ENCODE data around the gene CARD19.

The CARD19 gene

DNA sequence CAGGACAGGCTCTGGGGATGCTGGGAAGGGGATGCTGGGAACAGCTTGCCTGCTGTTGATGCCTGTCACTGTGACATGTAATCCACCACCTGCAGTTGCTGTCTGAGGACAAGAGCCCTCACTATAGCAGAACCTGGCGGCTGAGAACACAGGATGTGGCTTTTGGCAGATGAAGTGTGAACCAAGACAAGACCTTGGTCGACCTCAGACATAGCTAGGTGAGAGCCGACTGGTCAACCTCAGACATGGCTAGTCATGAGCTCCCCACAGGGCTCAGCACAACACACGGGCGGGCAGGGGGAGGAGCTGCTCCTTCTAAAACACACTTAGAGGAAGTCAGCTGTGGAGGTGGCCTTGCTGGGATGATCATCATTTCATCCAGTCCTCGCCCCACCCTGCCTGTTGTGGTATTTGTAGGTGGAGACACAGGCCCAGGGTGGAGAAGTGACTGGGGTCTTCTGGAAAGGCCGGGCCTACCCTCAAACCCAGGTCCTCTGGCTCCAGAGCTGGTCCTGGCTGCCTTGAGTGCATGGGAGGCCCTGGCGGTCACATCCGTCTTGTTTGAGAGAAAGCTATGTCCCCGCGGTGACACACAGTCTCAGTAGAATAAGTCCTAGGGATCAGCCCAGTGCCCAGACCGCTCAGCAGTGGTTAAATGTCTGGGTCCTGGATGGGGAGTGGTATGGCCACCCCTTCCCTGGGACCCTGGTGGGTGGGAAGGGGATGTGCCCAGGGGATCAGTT is 31.5 kb upstream of the CARD19 start:
- DNase-seq (ENCODE audit: low spot score): no peak

DNA sequence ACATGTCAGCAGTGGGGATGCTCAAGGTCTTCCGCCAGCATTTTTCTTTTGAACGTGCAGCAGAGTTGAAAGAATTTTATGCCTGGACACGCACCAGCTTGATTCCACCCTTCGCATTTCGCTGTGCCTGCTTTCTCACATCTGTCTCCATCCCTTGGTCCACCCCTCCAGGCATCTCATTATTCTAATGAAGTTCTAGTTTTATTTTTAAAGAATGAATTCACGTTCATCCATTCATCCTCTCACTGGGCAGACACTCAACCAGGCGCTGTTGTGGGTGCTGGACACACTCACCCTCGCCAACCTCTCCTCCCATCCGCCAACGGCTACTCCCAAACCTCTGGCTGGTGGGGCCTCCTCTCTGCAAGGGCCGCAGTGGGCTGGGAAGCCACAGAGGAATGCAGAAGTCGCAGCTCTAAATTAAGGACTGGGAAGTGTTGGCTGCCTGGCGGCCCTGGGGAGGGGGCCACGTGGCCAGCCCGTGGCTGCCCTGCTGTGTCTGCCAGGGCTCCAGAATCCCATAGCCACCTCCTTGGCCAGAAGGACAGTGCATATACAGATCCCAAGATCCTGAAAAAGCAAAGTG is 30.8 kb upstream of the CARD19 start:
- DNase-seq (ENCODE audit: low spot score): no peak

DNA sequence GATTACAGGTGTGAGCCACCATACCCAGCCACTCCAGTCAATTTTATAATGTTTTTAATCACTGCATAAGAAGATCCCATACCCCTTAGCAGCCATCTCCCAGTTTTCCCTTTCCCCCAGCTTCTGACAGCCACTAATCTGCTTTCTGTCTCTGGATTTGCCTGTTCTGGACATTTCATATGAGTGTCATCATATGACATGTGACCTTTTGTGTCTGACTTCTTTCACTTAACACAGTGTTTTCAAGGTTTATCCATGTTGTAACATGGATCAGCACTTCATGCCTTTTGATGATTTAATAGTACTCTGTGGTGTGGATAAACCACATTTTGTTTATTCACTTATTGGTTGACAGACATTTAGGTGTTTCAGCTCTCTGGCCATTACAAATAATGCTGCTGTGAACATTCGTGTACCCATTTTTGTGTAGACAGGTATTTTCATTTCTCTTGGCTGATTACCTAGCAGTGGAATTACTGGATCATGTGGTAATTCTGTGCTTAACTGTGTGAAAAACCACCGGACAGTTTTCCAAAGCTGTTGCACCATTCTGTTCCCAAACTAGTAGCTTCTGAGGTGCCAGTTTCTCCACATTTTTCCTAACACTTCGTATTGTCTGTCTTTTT is 28.9 kb upstream of the CARD19 start:
- DNase-seq (ENCODE audit: low spot score): no peak

DNA sequence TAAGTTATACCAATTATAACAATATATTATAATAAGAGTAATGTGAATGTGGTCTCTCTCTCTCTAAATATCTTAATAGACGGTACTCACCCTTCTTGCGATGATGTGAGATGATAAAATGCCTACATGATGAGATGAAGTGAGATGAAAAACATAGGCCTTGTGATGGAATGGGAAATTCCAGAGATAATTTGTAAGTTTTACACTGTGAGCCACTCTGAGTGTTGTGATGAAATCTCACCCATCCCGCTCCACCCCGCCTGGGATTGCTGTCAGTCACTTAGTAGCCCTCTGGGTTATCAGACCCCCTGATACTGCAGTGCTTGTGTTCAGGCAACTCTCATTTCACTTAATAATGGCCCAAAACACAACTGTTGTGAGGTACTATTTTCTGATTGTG is 27.1 kb upstream of the CARD19 start:
- DNase-seq (ENCODE audit: low spot score): no peak

DNA sequence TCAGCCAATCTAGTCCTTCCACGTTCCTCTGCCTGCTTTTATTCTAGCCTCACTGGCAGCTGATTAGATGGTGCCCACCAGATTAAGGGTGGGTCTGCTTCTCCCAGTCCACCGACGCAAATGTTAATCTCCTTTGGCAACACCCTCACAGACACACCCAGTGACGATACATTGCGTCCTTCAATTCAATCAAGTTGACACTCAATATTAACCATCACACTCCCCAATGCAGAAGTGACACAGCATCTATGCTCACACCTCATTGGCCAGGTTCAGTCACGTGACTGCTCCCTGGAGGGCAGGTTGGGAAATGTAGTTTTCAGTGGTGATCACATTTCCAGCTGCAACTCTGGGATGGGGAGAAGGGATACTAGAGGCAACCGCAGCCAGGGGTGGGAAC is 24.6 kb upstream of the CARD19 start:
- DNase-seq (ENCODE audit: low spot score): no peak

DNA sequence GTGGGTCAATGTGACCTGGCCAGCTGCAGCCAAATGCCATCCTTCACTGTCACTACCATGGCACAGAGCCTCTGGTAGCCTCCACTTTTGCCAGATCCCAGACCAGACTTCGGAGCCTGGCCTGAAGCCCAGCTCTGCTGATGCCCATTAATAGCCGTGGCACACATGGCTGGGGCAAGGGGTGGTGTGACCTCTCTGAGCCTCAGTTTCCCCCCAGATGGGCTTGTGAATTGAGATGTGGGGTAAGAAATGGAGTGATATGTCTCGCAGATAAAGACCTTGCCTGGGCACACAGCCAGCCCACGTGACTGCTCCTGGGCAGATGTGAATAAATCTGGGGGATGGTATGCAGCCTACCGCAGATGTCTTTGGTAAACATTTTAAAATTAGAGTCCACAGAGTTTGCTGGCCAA is 23.6 kb upstream of the CARD19 start:
- no peak for DNase-seq (ENCODE audit: low spot score)

DNA sequence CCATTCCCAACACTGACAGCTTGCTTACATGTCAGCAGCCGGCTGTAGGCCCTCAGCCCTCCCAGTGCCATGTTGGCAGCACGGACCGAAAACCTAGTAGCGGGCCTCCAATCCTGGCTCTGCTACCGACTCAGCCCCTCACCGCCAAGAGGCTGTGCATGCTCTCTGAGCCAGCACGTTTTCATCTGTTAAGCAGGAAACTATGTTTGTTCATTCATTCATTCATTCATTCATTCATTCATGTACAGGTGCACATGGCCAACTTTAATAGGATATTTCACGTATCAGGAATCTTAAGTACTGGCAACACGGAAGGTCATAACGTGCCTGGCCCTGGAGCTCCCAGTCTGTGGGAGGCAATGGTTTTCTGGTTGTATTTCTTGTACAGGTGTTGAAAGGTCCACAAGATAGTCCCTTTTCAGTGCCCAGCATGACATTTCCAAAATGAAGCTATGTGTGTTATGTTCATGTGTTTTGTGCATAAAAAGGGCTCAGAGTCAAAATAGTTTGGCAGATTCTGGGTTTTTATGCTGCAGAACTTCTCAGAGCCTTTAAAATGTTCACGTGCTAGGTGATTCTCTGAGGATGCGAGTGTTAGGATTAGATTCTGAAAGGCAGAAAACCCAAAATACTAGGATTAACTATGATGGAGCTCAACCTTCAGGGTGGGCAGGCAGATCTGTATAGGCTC is 19.8 kb upstream of the CARD19 start:
- DNase-seq (ENCODE audit: low spot score): no peak

DNA sequence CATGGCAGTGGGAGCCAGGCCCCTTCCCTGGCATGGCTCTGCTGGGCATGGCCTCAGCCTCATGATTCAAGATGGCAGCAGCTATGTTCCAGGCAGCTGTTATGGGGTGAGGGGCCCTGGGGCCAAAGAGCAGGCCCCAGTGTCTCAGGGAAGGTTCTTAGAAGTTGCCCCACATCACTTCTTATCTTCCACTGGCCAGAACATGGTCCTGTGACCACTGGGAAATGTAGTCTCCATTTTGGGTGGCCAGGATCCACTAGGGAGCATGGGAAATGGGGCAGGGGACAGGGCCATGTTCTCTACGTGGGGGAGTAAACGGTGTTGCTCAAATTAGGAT is 19.3 kb upstream of the CARD19 start:
- DNase-seq (ENCODE audit: low spot score): no peak

DNA sequence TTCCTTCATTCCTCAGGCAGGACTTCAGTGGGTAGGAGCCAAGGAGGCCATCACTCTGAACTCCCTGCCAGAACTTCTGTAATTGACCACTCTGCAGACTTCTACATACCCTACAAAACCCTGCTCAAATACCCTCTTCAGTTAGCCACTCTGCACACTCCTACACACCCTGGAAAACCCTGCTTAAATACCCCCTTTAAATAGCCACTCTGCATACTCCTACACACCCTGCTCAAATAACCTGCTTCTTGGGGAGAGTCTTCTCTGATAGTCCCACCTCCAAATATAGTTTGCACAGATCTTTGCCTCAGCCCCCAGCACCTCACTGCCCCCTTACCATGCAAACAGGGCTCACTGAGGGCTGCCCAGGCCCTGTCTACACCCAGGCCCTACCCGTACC is 18.6 kb upstream of the CARD19 start:
- DNase-seq (ENCODE audit: low spot score): no peak

DNA sequence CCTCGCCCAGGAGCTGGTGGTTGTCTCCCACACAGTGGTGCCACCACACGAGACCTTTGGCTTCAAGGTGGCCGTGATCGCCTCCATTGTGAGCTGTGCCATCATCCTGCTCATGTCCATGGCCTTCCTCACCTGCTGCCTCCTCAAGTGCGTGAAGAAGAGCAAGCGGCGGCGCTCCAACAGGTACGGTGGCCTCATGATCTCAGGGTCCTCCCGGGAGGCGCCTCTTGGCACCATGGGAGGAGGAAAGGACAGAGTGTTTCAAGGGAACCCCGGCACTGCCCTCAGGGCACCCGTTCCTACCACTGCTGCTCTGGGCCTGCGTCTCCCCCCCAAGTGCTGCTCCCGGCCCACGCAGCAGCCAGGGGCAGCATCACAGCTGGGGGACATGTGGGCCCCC is 18.2 kb upstream of the CARD19 start:
- no peak for DNase-seq (ENCODE audit: low spot score)

DNA sequence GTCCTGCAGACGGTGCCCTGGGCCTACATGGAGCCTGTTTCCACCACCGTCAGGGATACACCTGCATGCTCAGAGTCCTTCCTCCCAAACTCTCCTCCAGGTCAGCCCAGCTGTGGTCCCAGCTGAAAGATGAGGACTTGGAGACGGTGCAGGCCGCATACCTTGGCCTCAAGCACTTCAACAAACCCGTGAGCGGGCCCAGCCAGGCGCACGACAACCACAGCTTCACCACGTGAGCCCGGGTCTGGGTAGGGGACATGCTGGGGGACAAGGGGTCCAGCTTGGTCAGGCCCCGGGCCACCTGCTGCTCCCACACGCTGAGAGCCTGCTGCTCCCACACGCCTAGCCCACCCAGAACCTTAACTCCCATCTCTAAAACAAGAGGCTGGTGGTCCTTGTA is 16.6 kb upstream of the CARD19 start:
- DNase-seq (ENCODE audit: low spot score): no peak

DNA sequence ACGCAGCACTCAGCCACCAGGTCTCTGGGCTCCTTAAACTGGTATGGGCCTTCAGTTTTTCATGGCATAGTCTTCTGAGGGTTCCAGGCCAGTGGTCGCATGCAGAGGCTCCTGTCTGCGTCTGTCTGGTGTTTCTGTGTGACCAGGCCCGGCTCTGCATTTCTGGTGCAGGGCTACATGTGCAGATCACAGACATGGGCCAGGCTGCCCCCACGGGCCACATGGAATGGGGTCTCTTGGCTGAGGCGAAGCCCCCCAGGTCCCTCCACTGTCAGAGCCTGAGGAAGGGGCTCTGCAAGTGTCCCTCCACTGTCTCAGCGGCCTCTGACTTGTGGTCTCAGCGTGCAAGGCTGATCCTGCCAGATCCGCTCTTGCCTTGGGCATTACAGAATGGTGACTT is 15.6 kb upstream of the CARD19 start:
- no peak for DNase-seq (ENCODE audit: low spot score)

DNA sequence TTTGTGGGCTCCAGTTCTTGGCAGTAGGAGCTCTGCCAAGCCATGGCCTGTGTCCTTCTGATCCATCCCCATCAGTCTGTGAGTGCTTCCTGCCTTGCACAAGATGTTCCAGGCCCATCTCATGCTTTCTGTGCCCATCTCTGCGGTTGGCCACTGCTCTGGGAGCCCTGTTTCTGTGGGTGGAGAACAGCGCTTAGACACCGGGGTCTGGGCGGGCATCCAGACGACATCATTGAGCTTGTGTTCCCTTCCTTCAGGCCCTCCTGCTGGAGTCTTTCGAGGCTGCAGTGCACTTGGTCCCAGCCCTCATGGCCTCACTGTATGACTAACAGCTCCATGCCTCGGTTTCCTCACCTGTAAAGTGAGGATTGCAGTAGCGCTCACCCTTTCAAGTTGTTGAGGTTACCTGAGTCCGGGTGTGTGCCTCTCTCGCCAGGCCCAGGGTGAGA is 14.9 kb upstream of the CARD19 start:
- DNase-seq (ENCODE audit: low spot score): no peak

DNA sequence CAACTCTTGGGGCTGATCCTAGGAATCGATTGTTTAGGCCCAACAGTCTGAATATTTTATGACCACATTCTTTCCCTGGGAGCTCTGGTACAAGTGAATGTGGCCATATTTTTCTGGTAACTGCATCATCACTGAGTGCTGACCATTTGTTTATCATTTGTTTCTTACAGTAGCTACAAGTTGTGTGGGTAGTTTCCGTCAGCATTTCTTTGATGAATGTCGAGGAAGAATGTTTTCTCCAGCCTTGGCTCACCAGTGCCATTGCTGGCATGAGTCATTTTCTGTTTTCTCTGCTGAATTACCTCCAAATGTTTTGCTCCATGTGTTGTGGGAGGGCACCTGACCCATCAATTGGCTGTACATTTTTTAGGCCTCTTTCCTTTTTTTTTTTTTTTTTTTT is 14.1 kb upstream of the CARD19 start:
- DNase-seq (ENCODE audit: low spot score): no peak

DNA sequence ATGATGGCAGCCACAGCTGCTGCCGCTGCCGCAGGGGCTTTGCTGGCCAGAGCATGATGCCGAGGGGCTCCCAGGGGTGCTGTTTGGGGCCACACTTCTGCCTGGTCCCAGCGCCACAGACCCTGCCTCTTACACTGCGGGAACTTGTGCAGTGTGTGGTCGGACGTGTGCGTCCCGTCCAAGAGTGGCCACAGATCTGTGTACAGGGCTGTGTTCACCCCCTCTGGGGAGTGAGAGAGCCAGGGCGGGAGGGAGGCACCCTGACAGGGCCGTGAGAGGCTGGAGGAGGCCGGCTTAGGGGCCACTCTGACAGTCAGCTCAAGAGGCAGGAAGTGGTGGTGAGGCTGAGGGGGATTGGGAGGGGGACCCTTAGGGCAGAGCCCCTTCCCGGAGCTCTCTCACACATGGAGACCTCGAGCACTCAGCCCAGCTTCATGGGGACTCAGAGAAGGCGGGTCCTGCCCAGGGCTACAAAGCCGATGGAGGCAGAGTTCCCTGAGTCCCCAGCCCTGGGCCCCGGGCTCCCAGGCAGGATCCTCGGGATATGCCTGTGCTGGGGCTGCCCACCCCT is 13.1 kb upstream of the CARD19 start:
- no peak for DNase-seq (ENCODE audit: low spot score)

DNA sequence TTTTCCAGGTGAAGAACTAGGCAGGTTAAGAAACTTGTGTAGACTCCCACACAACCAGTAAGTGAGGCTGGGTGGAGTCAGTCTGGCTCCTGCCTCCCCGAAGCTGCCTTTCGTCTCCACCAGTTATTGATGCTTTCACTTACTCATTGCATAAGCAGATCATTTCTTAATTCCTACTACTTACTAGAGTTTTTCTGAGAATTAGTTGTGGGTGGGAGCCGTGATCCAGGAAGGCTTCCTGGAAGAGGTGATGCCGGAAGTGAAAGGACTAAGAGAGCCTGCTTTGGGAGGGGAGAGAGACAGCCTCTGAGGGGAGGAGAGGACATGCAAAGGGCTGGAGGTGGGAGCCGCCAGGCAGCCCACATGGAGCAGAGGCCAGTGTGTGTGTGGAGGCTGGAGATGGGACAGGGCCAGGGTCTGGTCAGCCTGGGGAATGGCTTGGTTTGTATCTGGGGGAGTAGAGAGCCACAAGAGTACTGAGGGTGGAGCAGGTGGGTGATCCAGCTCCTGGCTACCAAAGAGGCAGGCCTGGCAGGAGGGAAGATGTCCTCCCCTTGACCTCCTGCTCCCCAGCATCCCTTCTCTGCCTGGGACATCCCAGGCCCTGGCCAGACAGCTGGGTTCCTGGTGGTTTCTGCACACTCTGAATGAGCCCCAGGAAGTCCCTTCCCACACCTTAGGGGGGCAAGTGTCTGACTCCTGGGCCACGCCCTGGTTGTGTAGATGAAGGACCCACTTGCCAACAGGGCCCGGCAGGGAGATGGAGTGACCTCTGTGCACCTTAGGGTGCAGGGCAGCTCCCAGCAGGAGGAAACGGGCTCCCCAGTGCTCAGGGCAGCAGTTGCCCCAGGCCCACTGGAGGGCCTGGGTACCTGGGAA is 12.2 kb upstream of the CARD19 start:
- DNase-seq (ENCODE audit: low spot score): no peak

DNA sequence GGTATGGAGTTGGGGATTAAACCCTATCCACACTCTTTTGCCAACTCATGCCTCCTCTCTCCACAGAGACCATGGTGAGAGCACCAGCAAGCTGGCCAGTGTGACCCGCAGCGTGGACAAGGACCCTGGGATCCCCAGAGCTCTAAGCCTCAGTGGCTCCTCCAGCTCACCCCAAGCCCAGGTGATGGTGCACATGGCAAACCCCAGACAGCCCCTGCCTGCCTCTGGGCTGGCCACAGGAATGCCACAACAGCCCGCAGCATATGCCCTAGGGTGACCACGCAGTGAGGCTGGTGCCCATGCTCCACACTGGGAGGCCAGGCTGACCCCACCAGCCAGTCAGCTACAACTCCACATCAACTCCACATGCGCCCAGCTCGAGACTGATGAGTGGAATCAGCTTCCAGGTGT is 11.5 kb upstream of the CARD19 start:
- no peak for DNase-seq (ENCODE audit: low spot score)

DNA sequence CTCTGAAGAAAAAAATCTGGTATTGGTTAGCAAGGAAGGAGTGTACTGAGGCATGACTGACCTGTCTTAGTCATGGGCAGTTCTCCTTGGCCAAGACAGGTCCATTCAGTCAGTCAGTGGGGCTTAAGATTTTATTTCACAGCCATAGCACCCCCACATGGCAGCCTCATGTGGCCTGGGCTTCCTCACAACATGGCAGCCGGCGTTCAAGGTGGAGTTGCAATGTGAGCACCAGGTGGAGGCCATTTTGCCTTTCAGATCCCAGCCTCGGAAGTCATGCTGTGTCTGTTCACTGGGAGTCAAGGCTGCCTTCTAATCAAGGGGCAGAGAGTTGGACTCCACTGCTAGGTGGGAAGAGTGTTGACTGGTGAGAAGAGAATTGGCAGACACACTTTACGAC is 10.3 kb upstream of the CARD19 start:
- no peak for DNase-seq (ENCODE audit: low spot score)

DNA sequence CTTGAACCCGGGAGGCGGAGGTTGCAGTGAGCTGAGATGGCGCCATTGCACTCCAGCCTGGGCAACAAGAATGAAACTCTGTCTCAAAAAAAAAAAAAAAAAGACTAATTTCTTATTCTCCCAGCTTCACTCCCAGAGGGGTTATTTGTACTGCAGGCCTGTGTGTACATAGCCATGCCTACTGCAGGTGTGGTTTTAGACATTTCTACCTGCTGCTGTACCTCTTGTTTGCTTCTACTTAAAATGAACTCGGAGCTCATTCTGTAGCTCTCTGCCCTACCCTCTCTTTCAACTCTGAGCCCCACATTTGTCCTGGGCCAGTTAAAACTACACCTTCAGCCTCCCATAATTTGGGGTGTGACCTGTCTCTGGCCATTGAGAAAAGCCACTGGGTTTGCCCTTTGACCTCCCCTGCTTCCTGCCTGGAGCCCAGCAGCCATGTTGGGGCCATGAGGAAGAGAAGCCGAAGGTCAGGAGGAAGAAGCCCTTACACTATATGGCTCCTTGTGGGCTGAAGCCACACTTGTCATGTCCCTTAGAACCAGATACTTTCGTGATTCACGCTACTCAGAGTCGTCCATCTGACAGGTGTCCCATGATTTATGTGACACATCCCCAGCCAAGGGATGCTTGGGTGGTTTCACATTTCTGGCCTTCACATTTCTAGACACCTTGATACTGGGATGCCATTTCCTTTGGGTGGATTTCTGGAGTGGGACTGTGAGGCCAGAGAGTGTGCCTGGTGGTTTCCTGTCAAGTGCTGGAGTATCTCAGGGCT is 9.4 kb upstream of the CARD19 start:
- DNase-seq (ENCODE audit: low spot score): no peak

DNA sequence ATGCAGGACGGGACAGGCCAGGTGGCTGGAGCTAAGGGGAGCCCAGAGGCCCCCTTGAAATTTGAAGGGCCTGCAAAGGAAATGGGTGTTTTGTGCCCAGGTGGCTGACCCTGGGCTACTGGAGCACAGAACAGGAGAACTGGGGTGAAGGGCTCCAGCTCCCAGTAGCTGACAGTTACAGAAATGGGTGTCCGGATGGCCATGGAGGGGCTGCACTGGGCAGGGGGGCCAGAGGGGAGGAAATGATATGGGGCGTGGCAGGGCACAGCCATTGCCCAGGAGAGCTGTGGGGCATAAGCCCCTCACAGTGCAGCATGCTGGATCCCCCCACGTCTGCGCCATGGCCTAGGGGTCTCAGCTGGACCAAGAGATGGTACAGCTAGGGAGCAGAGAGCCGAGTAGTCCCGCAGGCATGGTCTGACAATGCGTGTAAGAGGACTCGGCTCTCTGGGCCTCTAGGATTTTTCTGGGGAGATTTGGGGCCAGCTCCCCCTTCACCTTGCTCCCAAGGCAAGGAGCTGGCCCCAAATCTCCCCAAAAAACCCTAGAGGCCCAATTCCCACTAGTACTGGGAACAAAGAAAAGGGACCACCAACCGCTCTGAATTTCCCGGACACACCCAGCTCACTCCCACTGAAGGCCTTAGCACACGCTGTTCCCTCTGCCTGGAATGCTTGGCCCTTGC is 7.9 kb upstream of the CARD19 start:
- DNase-seq (ENCODE audit: low spot score): no peak

DNA sequence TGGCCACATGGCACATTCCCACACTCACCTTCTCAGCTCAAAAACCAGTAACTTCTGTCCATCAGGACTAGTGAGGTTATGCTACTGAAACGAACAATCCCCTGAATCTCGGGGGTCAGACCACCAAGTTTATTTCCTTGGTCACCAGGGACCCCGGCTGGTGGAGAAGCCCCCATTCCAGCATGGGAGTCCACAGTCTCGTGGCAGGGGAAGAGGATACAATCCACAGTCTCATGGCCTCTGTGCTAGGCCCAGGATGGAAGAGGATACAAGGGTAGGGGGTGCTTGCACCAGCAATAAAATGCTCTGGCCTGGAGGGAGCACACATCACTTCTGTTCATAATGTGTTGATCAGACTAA is 7.4 kb upstream of the CARD19 start:
- no peak for DNase-seq (ENCODE audit: low spot score)

Measured in LoVo (cell line).